GM18526 (cell line): ENCODE measurements around the gene NAV2.

Source experiments
- POLR2A ChIP-seq: IDR thresholded peaks from 3 replicates; pipeline ENCODE4 v1.6.1; 2011; ENCODE audit not compliant: insufficient read length; ENCODE audit errors: extremely low read depth

The NAV2 gene

GRCh38 chr11:19701421-19701820 lies 11.2 kb upstream of the NAV2 start:
- no peak for TF ChIP-seq POLR2A

GRCh38 chr11:19702620-19703019 lies 10.0 kb upstream of the NAV2 start:
- no peak for TF ChIP-seq POLR2A

GRCh38 chr11:19703211-19703610 lies 9.4 kb upstream of the NAV2 start:
- no peak for TF ChIP-seq POLR2A

GRCh38 chr11:19704213-19704612 lies 8.4 kb upstream of the NAV2 start:
- no peak for TF ChIP-seq POLR2A

- no peak for TF ChIP-seq POLR2A
Observed at GRCh38 chr11:19705936-19706335, 6.7 kb upstream of the NAV2 start.

GRCh38 chr11:19711911-19712280 lies 741 bp upstream of the NAV2 start:
- no peak for TF ChIP-seq POLR2A

GRCh38 chr11:19713196-19714021 lies 772 bp downstream of the NAV2 start:
- no peak for TF ChIP-seq POLR2A

GRCh38 chr11:19714022-19714386 lies 1.4 kb downstream of the NAV2 start:
- TF ChIP-seq POLR2A = no peak

GRCh38 chr11:19714387-19715363 lies 2.0 kb downstream of the NAV2 start:
- TF ChIP-seq POLR2A = no peak

- no peak for TF ChIP-seq POLR2A
Observed at GRCh38 chr11:19715373-19715772, 2.7 kb downstream of the NAV2 start.

GRCh38 chr11:19718051-19718450 lies 5.4 kb downstream of the NAV2 start:
- TF ChIP-seq POLR2A = no peak

GRCh38 chr11:19718951-19719350 lies 6.3 kb downstream of the NAV2 start:
- no peak for TF ChIP-seq POLR2A

- no peak for TF ChIP-seq POLR2A
Observed at GRCh38 chr11:19719960-19720359, 7.3 kb downstream of the NAV2 start.

- TF ChIP-seq POLR2A = no peak
Observed at GRCh38 chr11:19721176-19721575, 8.5 kb downstream of the NAV2 start.

- TF ChIP-seq POLR2A = no peak
Observed at GRCh38 chr11:19722702-19723101, 10.1 kb downstream of the NAV2 start.

GRCh38 chr11:19723572-19724342 lies 11.1 kb downstream of the NAV2 start:
- no peak for TF ChIP-seq POLR2A

GRCh38 chr11:19724765-19725164 lies 12.1 kb downstream of the NAV2 start:
- no peak for TF ChIP-seq POLR2A
